Mononuclear cell (primary cell): Measurements from ENCODE around the gene DNAJB12. TPM values are rescaled to one million over a fixed set of nuclear protein-coding genes. Genes with fewer than 3 reads are reported as not detected.
A peak's percentile ranks its signal among the peaks of the same experiment; 100 is the strongest.
"Not testable (repeated sequence)": the region's sequence is repeated elsewhere in the genome, so short reads cannot be mapped to it uniquely, and the experiment has no call there.

Source experiments
- H3K27me3 ChIP-seq: 2 replicates; pipeline ENCODE4 v1.6.0; 2011; ENCODE audit warnings: low read length, control low read depth; ENCODE audit not compliant: insufficient read depth
- H3K4me1 ChIP-seq: 2 replicates; pipeline ENCODE4 v1.5.1; 2011; ENCODE audit warnings: mild to moderate bottlenecking, low read length, control low read depth; ENCODE audit not compliant: insufficient read depth
- H3K4me3 ChIP-seq: 2 replicates; pipeline ENCODE4 v1.5.1; 2011; ENCODE audit warnings: mild to moderate bottlenecking, low read length, moderate library complexity
- H3K9me3 ChIP-seq: 2 replicates; pipeline ENCODE4 v1.5.1; 2011; ENCODE audit warnings: low read depth, mild to moderate bottlenecking, control low read depth, low read length
- total RNA-seq: library from RNA; depleted of rRNA; stranded (reverse); fragments of >200 nt; gene quantifications from one replicate; pipeline ENCODE4 v1.2.3, GENCODE V29; 2012

DNAJB12 gene
- total RNA-seq, 1 donor = 32.1 TPM

- Histone ChIP-seq H3K4me3 (no peak overlapping the region), H3K27me3 (no peaks in the 10 kb centered on the region), H3K9me3 (no peaks in the 10 kb centered on the region), H3K4me1 (peaks cover 11% of the 10 kb centered on the region)
Measured at GRCh38 chr10:72367301-72367960, 12.7 kb upstream of the DNAJB12 start.

- Histone ChIP-seq H3K27me3 (no peaks in the 10 kb centered on the region), H3K4me3 (no peak overlapping the region), H3K9me3 (no peaks in the 10 kb centered on the region), H3K4me1 (peaks cover 11% of the 10 kb centered on the region)
Measured at GRCh38 chr10:72365106-72365895, 10.6 kb upstream of the DNAJB12 start.

GRCh38 chr10:72364239-72364777 lies 9.6 kb upstream of the DNAJB12 start:
- H3K27me3 ChIP-seq = no peaks in the 10 kb centered on the region
- H3K4me3 ChIP-seq = no peak overlapping the region
- H3K4me1 ChIP-seq = peaks cover 11% of the 10 kb centered on the region
- no peaks in the 10 kb centered on the region for H3K9me3 ChIP-seq

GRCh38 chr10:72356987-72357386 lies 2.3 kb upstream of the DNAJB12 start:
- H3K9me3 ChIP-seq = no peaks in the 10 kb centered on the region
- H3K27me3 ChIP-seq = no peaks in the 10 kb centered on the region
- peaks cover 27% of the 10 kb centered on the region for H3K4me1 ChIP-seq
- H3K4me3 ChIP-seq = no peak overlapping the region

GRCh38 chr10:72356115-72356514 lies 1.4 kb upstream of the DNAJB12 start:
- no peak overlapping the region for H3K4me3 ChIP-seq
- peaks cover 33% of the 10 kb centered on the region for H3K4me1 ChIP-seq
- H3K9me3 ChIP-seq = no peaks in the 10 kb centered on the region
- no peaks in the 10 kb centered on the region for H3K27me3 ChIP-seq

GRCh38 chr10:72355214-72355555 lies 466 bp upstream of the DNAJB12 start:
- Histone ChIP-seq H3K4me3 (peak overlapping the region; percentile 97), H3K27me3 (no peaks in the 10 kb centered on the region), H3K4me1 (peaks cover 38% of the 10 kb centered on the region), H3K9me3 (no peaks in the 10 kb centered on the region)

- no peaks in the 10 kb centered on the region for H3K9me3 ChIP-seq
- H3K4me3 ChIP-seq = peak overlapping the region; percentile 97
Measured at GRCh38 chr10:72353965-72354355, 759 bp downstream of the DNAJB12 start.

GRCh38 chr10:72353028-72353964 lies 1.4 kb downstream of the DNAJB12 start:
- H3K4me3 ChIP-seq = peak overlapping the region; percentile 97
- no peaks in the 10 kb centered on the region for H3K9me3 ChIP-seq

More at GRCh38 chr10:72353965-72354355, 759 bp downstream of the DNAJB12 start:
- H3K4me1 ChIP-seq = peaks cover 38% of the 10 kb centered on the region
- H3K27me3 ChIP-seq = no peaks in the 10 kb centered on the region

GRCh38 chr10:72351479-72351878 lies 3.2 kb downstream of the DNAJB12 start:
- Histone ChIP-seq H3K9me3 (no peaks in the 10 kb centered on the region), H3K4me3 (no peak overlapping the region), H3K4me1 (peaks cover 38% of the 10 kb centered on the region), H3K27me3 (no peaks in the 10 kb centered on the region)

More at GRCh38 chr10:72353028-72353964, 1.4 kb downstream of the DNAJB12 start:
- Histone ChIP-seq H3K27me3 (no peaks in the 10 kb centered on the region), H3K4me1 (peaks cover 38% of the 10 kb centered on the region)

- Histone ChIP-seq H3K4me3 (no peak overlapping the region), H3K4me1 (peaks cover 39% of the 10 kb centered on the region), H3K9me3 (no peaks in the 10 kb centered on the region), H3K27me3 (no peaks in the 10 kb centered on the region)
Measured at GRCh38 chr10:72349438-72349837, 5.3 kb downstream of the DNAJB12 start.

GRCh38 chr10:72348282-72348681 lies 6.4 kb downstream of the DNAJB12 start:
- Histone ChIP-seq H3K4me1 (peaks cover 31% of the 10 kb centered on the region), H3K9me3 (no peaks in the 10 kb centered on the region), H3K27me3 (no peaks in the 10 kb centered on the region)

GRCh38 chr10:72346117-72346516 lies 8.6 kb downstream of the DNAJB12 start:
- H3K27me3 ChIP-seq, H3K9me3 ChIP-seq, H3K4me3 ChIP-seq: not testable (repeated sequence)
- H3K4me1 ChIP-seq = peaks cover 12% of the 10 kb centered on the region

More at GRCh38 chr10:72348282-72348681, 6.4 kb downstream of the DNAJB12 start:
- no peak overlapping the region for H3K4me3 ChIP-seq

GRCh38 chr10:72344932-72345331 lies 9.8 kb downstream of the DNAJB12 start:
- Histone ChIP-seq H3K4me1 (peaks cover 14% of the 10 kb centered on the region), H3K9me3 (no peaks in the 10 kb centered on the region), H3K27me3 (no peaks in the 10 kb centered on the region), H3K4me3 (no peak overlapping the region)

- no peaks in the 10 kb centered on the region for H3K9me3 ChIP-seq
- H3K27me3 ChIP-seq = no peaks in the 10 kb centered on the region
- no peak overlapping the region for H3K4me3 ChIP-seq
- H3K4me1 ChIP-seq = peaks cover 14% of the 10 kb centered on the region
Measured at GRCh38 chr10:72342911-72343310, 11.8 kb downstream of the DNAJB12 start.
